PC-9 (cell line): Measurements from ENCODE around the gene FAM89B. TPM values are rescaled to one million over a fixed set of nuclear protein-coding genes. Genes with fewer than 3 reads are reported as not detected.

Experiments
- BruUV-seq: library from RNA; stranded (reverse); fragments of 400-500 nt; replicated peaks from 2 replicates; lab custom pipeline; 2021; lab: Mats Ljungman, UMichigan
- CTCF ChIA-PET: fragments of 300-600 bp; sonication (Branson Sonifier 250); formaldehyde crosslinking; loops from one replicate; lab custom pipeline; 2022; ENCODE audit warnings: antibody characterized with exemption; lab: Charles Lee
- POLR2A ChIA-PET: fragments of 300-600 bp; sonication (Branson Sonifier 250); formaldehyde crosslinking; loops from one replicate; lab custom pipeline; 2022; ENCODE audit warnings: antibody characterized with exemption; ENCODE audit not compliant: unreplicated experiment; lab: Charles Lee
- DNase-seq, 2 experiments: peaks; one replicate each; pipeline versions ENCODE4 v3.0.0 to v3.0.0-alpha.2; 2015 to 2022; ENCODE audit warnings: mixed read lengths in 1 of 2
- H2AFZ ChIP-seq: fragments of 200-600 bp; sonication (generic); 2 replicates; pipeline ENCODE4 v1.8.1; 2017; ENCODE audit warnings: antibody characterized with exemption
- H3F3A ChIP-seq: fragments of 200-600 bp; sonication (generic); 2 replicates; pipeline ENCODE4 v1.8.1; 2017; ENCODE audit warnings: antibody characterized with exemption, mild to moderate bottlenecking, low read depth; ENCODE audit not compliant: insufficient read depth
- H3K27ac ChIP-seq: fragments of 200-600 bp; sonication (generic); 2 replicates; pipeline ENCODE4 v1.6.1; 2016; ENCODE audit warnings: mixed run types
- H3K27me3 ChIP-seq: fragments of 200-600 bp; sonication (generic); 2 replicates; pipeline ENCODE4 v1.6.1; 2016; ENCODE audit warnings: low read depth, mixed run types; ENCODE audit not compliant: insufficient read depth
- H3K36me3 ChIP-seq: fragments of 200-600 bp; sonication (generic); 2 replicates; pipeline ENCODE4 v1.6.1; 2016; ENCODE audit warnings: low read depth, mixed run types
- H3K4me1 ChIP-seq: fragments of 200-600 bp; sonication (generic); replicated peaks from 2 replicates; pipeline ENCODE4 v1.6.1; 2016; ENCODE audit warnings: mixed run types; ENCODE audit not compliant: insufficient read depth
- H3K4me2 ChIP-seq: fragments of 200-600 bp; sonication (generic); 2 replicates; pipeline ENCODE4 v1.6.1; 2017; ENCODE audit warnings: mixed run types
- H3K4me3 ChIP-seq: fragments of 200-600 bp; sonication (generic); 2 replicates; pipeline ENCODE4 v1.6.1; 2016; ENCODE audit warnings: mixed run types
- H3K79me2 ChIP-seq: fragments of 200-600 bp; sonication (generic); 2 replicates; pipeline ENCODE4 v1.6.1; 2017; ENCODE audit warnings: low read depth, mixed run types
- H3K9me2 ChIP-seq: fragments of 200-600 bp; sonication (generic); 2 replicates; pipeline ENCODE4 v1.8.1; 2017; ENCODE audit warnings: mild to moderate bottlenecking; ENCODE audit not compliant: insufficient read depth
- H3K9me3 ChIP-seq: fragments of 200-600 bp; sonication (generic); 2 replicates; pipeline ENCODE4 v1.8.1; 2016; ENCODE audit warnings: low read depth; ENCODE audit not compliant: insufficient read depth
- H4K20me1 ChIP-seq: fragments of 200-600 bp; sonication (generic); 2 replicates; pipeline ENCODE4 v1.8.1; 2017; ENCODE audit not compliant: insufficient read depth
- CTCF ChIP-seq: fragments of 200-600 bp; sonication (generic); conservative IDR thresholded peaks from 2 replicates; pipeline ENCODE4 v1.6.1; 2017; ENCODE audit warnings: mixed run types, antibody characterized with exemption, mild to moderate bottlenecking, moderate library complexity
- EZH2 ChIP-seq: fragments of 200-600 bp; sonication (generic); IDR thresholded peaks from 2 replicates; pipeline ENCODE4 v1.8.0; 2017; ENCODE audit warnings: antibody characterized with exemption, low read depth
- intact Hi-C: fragments of 100-400 bp; cut with micrococcal nuclease; formaldehyde crosslinking; loops from one replicate; pipeline ENCODE4 v1.10.0; 2022; ENCODE audit not compliant: unreplicated experiment
- total RNA-seq: library from RNA; stranded (reverse); gene quantifications from 2 replicates; pipeline ENCODE4 v1.2.3, GENCODE V29; 2021

The FAM89B gene
- total RNA-seq, 1 experiment from 2014 or later: 53.3 TPM

GRCh38 chr11:65586247-65586630 lies 13.9 kb downstream of the FAM89B start:
- Histone ChIP-seq H3K27me3 (no peaks in the 10 kb centered on the region), H3K79me2 (no peaks in the 10 kb centered on the region), H3F3A (peaks cover 42% of the 10 kb centered on the region; the same call in 1 of the 2 replicates), H4K20me1 (no peaks in the 10 kb centered on the region), H2AFZ (no peak overlapping the region), H3K36me3 (no peaks in the 10 kb centered on the region), H3K9me2 (no peaks in the 10 kb centered on the region), H3K27ac (no peak overlapping the region), H3K4me2 (no peak overlapping the region), H3K4me3 (no peak overlapping the region), H3K9me3 (no peaks in the 10 kb centered on the region), H3K4me1 (no peaks in the 10 kb centered on the region)
- ChIA-PET CTCF (no interaction called here), POLR2A (interaction anchor here (0.6 kb wide), 1 partner anchor 324 kb away, joined by 6 read pairs; the partner anchor contains the start of gene POLA2)
- no peak for TF ChIP-seq EZH2
- TF ChIP-seq CTCF: no peak
- intact Hi-C loops: no loop called here
- no peak for DNase-seq
- BruUV-seq: no TSS peak

- Histone ChIP-seq H2AFZ (no peak overlapping the region), H3K79me2 (no peaks in the 10 kb centered on the region), H3K4me2 (no peak overlapping the region), H3K36me3 (no peaks in the 10 kb centered on the region), H3K9me3 (no peaks in the 10 kb centered on the region), H3K27me3 (no peaks in the 10 kb centered on the region), H3F3A (peaks cover 44% of the 10 kb centered on the region; the same call in 1 of the 2 replicates), H4K20me1 (no peaks in the 10 kb centered on the region), H3K4me1 (no peaks in the 10 kb centered on the region), H3K4me3 (no peak overlapping the region), H3K9me2 (no peaks in the 10 kb centered on the region), H3K27ac (no peak overlapping the region)
- CTCF ChIA-PET: no interaction called here
- intact Hi-C loops: no loop called here
- TF ChIP-seq EZH2 (no peak), CTCF (no peak)
- DNase-seq: no peak
- POLR2A ChIA-PET: interaction anchor here (0.6 kb wide), 1 partner anchor 325 kb away, joined by 6 read pairs; the partner anchor contains the start of gene POLA2
- BruUV-seq: no TSS peak
These were observed 14.3 kb downstream of the FAM89B start for GRCh38 chr11:65586676-65587075.

DNA sequence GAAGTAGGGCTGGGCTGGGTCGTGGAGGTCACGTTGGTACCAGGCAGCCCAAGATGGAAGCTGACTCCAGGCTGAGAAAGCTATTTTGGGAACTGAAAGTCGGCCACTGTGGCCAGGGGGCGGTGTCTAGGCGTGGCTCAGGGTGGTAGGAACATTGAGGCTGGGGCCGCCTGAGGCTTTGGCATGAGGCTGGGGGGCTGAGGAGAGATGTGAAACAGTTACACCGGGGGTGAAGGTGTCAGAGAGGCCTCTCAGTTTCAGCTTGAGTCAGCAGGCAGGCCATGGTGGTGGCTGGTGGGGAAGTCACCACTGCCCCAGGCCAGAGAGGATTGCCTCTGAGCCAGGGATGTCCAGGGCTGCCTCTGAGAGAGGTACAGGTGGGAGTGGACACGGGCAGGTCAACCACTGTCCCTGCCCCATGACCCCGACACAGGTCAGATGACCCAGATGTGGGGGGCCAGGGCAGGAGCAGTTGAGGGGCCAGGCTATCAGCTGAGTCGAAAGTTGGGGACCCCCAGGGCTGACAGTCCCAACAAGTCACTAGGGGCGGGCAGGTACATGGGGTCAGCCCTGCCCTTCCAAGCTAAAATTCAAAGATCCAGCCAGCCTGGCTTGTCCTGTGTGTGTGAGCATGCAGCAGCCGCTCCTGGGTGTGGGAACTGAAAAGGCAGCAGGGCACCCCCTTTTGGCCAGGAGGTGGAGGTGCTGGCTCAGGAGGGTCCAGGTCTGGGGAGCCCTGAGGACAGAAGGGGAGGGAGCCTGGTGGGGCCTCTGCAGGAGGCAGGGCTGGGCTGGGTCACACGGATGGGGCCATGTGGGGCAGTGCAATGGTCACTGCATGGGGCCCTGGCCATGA lies 16.1 kb downstream of the FAM89B start:
- Histone ChIP-seq H3K4me3 (no peak overlapping the region), H3K79me2 (no peaks in the 10 kb centered on the region), H2AFZ (no peak overlapping the region), H3F3A (peaks cover 38% of the 10 kb centered on the region; the same call in 1 of the 2 replicates), H3K9me3 (no peaks in the 10 kb centered on the region), H3K36me3 (no peaks in the 10 kb centered on the region), H3K9me2 (no peaks in the 10 kb centered on the region), H3K4me2 (no peak overlapping the region), H4K20me1 (no peaks in the 10 kb centered on the region), H3K27ac (no peak overlapping the region), H3K27me3 (no peaks in the 10 kb centered on the region), H3K4me1 (no peaks in the 10 kb centered on the region)
- TF ChIP-seq EZH2: no peak
- TF ChIP-seq CTCF: peak; percentile 76
- CTCF ChIA-PET: interaction anchor here (1.0 kb wide), 1 partner anchor 11 kb away, joined by 3 read pairs; no protein-coding TSS in a partner anchor
- BruUV-seq: no TSS peak
- POLR2A ChIA-PET: interaction anchor here (0.6 kb wide), 1 partner anchor 47 kb away, joined by 3 read pairs; no protein-coding TSS in a partner anchor
- DNase-seq: peak in 1 of 2 experiments; percentile 44
- intact Hi-C loops: no loop called here
